NOMO-1 treated with DMSO at 0.1 percent for 48 hours (cell line): ENCODE measurements around the gene ST6GALNAC3.

ENCODE experiments used
- DNase-seq: peaks from one replicate; lab custom pipeline; 2025; ENCODE audit not compliant: unreplicated experiment; lab: John Stamatoyannopoulos, UW

ST6GALNAC3 gene

DNA sequence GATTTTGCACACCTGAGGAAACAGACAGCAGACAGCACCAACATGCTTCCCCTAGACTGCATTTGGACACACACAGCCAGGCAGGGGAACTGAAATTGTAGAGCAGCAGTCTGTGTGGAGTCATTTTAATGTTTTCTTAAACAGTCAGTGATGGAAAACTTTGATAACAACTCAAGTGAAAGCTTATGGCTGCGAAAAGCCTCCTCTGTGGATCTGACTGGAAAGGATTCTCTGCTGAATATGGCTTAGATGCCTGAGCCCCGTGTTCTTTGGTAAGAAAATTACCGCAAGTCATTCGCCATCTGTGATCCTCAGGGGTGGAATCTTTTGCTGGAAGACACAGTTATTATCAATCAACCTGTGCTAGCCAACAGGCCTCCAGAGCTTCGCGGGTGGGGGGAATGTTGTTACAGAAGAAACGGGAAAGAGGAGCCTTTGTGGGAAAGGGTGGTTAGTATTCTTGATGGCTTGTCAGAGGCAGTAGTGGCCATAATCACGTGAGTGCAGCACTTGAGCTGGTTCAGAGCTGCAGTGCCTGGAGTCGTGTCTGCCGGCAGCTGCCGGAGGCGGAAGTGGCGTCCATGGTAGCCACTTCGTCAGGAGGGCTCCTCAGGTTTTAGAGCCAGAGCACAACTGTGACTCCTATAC, 204.7 kb downstream of the ST6GALNAC3 start:
- DNase-seq, result no peak

GRCh38 chr1:76281306-76281705, 206.8 kb downstream of the ST6GALNAC3 start:
- no peak for DNase-seq

DNA sequence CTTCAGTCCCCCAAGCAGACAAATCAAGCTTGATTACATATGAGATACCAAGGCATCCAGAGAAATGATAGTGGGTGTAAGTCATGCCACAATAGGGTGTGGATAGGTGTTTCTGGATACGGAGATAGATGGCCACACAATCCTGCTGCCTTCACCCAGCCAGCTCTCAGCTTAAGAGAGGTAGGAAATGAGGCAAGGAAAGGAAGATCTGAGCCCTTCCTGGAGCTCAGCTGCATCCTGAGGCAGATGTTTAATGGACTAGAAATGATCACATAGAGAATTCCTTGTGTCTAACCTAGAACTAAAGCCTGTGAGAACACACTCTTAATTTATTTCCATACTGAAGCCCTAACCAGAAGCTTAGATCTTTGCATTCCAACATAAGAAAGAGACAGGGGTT, 210.3 kb downstream of the ST6GALNAC3 start:
- DNase-seq, result no peak

GRCh38 chr1:76285578-76286135, 211.1 kb downstream of the ST6GALNAC3 start:
- DNase-seq, result no peak

DNA sequence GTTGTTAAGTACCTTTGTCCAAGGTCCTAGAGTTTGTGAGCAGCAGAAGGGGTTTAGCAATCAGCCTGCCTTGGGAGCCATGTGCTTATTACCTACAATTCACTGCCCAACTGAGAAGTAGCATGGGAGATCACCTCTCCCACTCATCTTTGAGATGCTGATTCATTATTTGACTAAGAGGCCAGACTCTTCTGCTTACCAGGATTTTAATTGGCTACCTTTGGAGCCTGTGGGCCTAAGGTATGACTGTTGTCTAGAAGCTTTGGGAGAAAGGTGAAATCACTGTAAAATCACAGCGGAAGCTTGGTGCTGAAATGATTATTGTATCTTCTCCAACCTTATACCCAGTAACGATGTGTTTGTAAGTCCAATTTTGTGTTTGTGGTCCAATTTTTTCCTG, 213.4 kb downstream of the ST6GALNAC3 start:
- DNase-seq, result no peak

- DNase-seq, result no peak
These were observed 214.4 kb downstream of the ST6GALNAC3 start for GRCh38 chr1:76288758-76289483.

DNA sequence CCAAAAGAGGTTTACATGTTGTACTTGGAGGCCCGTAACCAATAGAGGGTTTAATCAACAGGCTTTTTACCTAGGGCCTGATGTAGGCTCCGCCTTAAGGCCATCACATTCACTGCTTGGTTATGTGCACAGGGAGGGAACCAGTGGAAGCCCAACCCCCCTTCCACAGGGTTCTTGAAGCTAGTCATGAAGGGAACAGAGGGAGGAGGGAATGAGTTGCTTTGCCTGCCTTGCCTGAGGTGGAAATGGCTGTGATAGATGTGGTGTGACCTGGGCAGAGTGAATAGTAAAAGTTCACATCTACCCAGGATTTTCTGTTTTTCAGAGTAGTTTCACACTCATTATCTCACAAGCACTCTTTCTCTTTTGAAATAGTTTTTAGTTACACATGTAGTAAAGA, 215.1 kb downstream of the ST6GALNAC3 start:
- DNase-seq, result no peak

DNA sequence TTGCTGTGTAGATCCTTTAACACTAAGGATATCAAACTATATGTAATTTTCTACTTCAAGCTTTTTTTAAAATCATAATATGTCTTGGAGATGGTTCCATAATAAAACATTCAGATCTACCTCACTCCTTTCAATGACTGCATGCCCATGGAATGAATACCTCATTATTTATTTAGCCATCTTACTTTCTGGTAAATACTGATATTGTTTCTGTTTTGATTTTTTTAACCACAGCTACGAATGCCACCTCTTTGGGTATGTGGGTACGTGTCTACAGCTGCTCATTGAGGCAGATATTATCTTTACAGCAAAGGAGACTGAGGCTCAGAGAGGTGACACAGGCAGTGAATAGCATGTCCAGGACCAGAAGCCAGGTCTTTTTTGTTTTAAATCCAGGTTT, 215.7 kb downstream of the ST6GALNAC3 start:
- no peak for DNase-seq

GRCh38 chr1:76291191-76291590, 216.6 kb downstream of the ST6GALNAC3 start:
- DNase-seq, result no peak

- no peak for DNase-seq
These were observed 217.2 kb downstream of the ST6GALNAC3 start for GRCh38 chr1:76291737-76292136.

GRCh38 chr1:76292418-76293184, 218.1 kb downstream of the ST6GALNAC3 start:
- DNase-seq, result no peak

DNA sequence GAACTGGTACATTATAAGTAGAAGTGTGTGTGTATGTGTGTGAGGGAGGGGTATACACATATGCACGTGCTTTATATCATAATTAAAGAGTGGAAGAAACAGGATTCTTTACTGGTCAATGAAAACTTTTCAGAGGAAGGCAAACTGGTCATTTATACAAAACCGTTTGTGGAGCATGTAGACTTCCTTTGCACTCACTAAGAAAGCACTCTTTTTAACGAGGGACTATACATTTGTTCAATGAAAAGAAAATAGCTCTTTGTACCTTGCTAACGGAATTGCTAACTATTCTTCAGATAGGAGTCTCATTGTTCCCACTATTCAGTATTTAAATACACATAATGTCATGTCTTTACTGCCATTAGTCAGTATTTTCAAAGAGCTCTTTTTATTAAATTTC, 219.3 kb downstream of the ST6GALNAC3 start:
- no peak for DNase-seq

DNA sequence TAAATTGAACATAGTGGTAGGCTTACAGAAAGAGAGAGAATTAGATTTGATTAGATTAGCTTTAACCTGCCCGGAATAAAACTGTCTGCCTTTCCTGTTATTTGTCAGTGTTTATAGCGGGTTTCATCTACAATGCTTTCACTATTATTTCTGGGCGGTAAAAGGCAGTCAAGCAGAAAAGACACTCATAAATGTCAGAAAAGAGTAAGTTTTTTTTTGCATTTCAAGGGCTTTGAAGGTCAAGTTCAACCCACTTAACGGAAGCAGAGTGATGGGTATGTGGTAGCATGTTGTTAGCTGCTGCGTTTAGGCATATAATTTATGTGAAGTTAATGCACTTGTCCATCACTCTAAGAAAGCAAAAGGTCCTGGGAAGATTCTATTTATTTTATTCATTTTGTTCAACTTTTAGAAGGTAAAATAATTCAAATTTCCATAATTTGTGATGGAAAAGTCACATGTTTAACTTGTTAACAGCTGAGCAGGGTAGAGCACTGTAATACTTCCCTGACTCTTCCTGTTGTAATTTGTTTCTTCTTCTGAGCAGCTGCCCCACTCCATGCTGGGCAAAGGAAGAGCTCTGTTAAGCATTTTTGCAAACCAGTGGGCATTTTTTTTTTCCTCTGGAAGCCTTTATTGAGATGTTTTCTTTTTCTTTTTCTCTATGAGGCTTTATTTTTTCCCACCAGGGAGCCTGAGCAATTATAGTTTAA, 220.1 kb downstream of the ST6GALNAC3 start:
- DNase-seq, result no peak

DNA sequence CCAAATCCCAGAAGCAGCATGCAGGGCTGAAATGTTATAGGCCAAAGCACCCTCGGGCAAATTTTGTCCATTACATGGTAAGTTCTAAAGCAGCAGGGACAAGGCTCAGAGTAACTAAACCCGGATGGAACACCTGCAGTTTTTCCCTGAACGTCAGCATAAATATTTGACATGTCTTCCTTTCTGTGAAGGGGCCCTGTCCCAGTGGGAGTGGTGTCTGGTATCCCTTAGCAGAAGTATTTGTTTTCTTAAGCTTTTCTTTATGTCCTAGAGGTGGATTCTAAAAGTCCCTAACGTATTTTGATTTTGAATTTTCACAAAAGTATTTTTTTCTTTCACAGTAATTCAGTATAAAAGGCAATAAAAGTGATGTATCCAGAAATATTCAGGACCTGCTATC, 223.9 kb downstream of the ST6GALNAC3 start:
- DNase-seq, result no peak

DNA sequence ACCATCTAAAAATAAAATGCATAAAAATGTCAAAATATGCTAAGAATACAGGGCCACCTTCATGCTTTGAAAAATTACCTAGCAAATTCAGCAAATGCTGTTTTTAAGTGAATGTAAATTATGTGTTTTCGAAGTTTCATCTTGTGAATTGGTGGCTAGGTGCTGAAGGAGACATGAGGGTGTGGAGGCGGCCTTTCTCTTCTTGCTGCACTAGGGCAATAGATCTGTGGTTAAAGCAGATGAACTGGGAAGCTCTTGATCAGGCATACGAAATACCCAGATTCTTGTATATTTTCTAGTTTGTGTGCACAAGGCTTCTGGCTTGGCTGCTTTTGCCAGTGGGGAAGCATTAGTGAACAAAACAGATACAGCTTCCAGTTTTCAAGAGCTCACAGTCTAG, 224.5 kb downstream of the ST6GALNAC3 start:
- no peak for DNase-seq

- no peak for DNase-seq
These were observed 226.0 kb downstream of the ST6GALNAC3 start for GRCh38 chr1:76300556-76300955.

DNA sequence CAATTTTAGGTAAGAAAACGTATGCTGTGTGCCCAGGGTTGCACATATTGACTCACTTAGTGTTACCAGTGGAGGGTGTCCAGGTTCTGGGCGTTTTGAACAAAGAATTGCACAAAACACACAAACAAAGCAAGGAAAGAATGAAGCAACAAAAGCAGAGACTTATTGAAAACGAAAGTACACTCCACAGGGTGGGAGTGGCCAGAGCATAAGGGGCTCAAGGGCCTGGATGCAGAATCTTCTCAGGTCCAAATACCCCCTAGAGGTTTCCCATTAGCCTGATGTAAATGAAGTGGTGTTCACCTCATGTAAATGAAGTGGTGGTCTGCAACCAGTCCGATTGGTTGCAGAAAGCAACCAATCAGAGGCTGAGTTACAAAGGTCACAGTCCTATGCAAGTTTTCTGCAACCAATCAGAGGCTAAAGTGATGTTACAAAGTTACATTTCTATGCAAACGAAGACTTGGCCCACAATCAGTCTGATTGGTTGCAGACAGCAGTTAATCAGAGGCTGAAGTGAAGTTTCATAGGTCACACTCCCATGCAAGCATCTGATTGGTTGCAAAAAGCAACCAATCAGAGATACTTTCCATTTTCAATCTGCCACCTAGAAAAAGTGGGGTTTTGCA, 228.3 kb downstream of the ST6GALNAC3 start:
- no peak for DNase-seq

GRCh38 chr1:76303340-76303717, 228.8 kb downstream of the ST6GALNAC3 start:
- DNase-seq, result no peak

GRCh38 chr1:76313304-76313703, 238.8 kb downstream of the ST6GALNAC3 start:
- DNase-seq, result no peak

- no peak for DNase-seq
These were observed 240.2 kb downstream of the ST6GALNAC3 start for GRCh38 chr1:76314730-76315129.
